Trophoblast cell (in vitro differentiated cells and primary cell): ENCODE results near the gene ARFGAP1.
A peak's percentile ranks its signal among the peaks of the same experiment; 100 is the strongest.

Experiments used
- DNase-seq, 2 donors: peaks; one replicate each; pipeline ENCODE4 v3.0.0-alpha.2; 2016
- H2AFZ ChIP-seq: 2 replicates; pipeline ENCODE4 v1.6.1; 2013; ENCODE audit warnings: low read length, moderate library complexity, mild to moderate bottlenecking; ENCODE audit not compliant: insufficient read depth, poor library complexity
- H2AK5ac ChIP-seq: 2 replicates; pipeline ENCODE4 v1.6.1; 2013; ENCODE audit warnings: mild to moderate bottlenecking, low read length
- H2BK120ac ChIP-seq: 2 replicates; pipeline ENCODE4 v1.6.1; 2013; ENCODE audit warnings: low read length, mild to moderate bottlenecking, moderate library complexity; ENCODE audit not compliant: insufficient read depth, poor library complexity
- H2BK12ac ChIP-seq: 2 replicates; pipeline ENCODE4 v1.6.1; 2013; ENCODE audit warnings: mild to moderate bottlenecking, low read length, moderate library complexity
- H2BK5ac ChIP-seq: 2 replicates; pipeline ENCODE4 v1.6.1; 2013; ENCODE audit warnings: low read length, low read depth, moderate library complexity, mild to moderate bottlenecking; ENCODE audit not compliant: poor library complexity
- H3K14ac ChIP-seq: 2 replicates; pipeline ENCODE4 v1.6.1; 2013; ENCODE audit warnings: mild to moderate bottlenecking, low read length
- H3K18ac ChIP-seq: 2 replicates; pipeline ENCODE4 v1.6.1; 2013; ENCODE audit warnings: mild to moderate bottlenecking, low read length
- H3K23ac ChIP-seq: 2 replicates; pipeline ENCODE4 v1.6.1; 2013; ENCODE audit warnings: low read length
- H3K27ac ChIP-seq: 2 replicates; pipeline ENCODE4 v1.5.1; 2013; ENCODE audit warnings: low read depth, mild to moderate bottlenecking, inconsistent platforms, low read length, moderate library complexity
- H3K27me3 ChIP-seq: 2 replicates; pipeline ENCODE4 v1.6.1; 2013; ENCODE audit warnings: inconsistent platforms, mild to moderate bottlenecking, low read length, moderate library complexity; ENCODE audit not compliant: insufficient read depth
- H3K36me3 ChIP-seq, 2 experiments: 1 replicate in 1 of 2; 2 replicates in 1 of 2; pipeline ENCODE4 v1.6.1; 2013; ENCODE audit warnings: low read length in 2 of 2, mild to moderate bottlenecking in 2 of 2, moderate library complexity in 1 of 2; ENCODE audit not compliant: insufficient read depth in 2 of 2, control insufficient read depth in 1 of 2
- H3K4ac ChIP-seq: 2 replicates; pipeline ENCODE4 v1.6.1; 2013; ENCODE audit warnings: low read depth, mild to moderate bottlenecking, low read length, moderate library complexity
- H3K4me1 ChIP-seq, 2 experiments: 1 replicate in 1 of 2; 2 replicates in 1 of 2; pipeline ENCODE4 v1.6.1; 2013; ENCODE audit warnings: low read length in 2 of 2, mild to moderate bottlenecking in 2 of 2, moderate library complexity in 1 of 2; ENCODE audit not compliant: insufficient read depth in 2 of 2, control insufficient read depth in 1 of 2
- H3K4me2 ChIP-seq: 2 replicates; pipeline ENCODE4 v1.6.1; 2013; ENCODE audit warnings: inconsistent platforms, mild to moderate bottlenecking, low read length, moderate library complexity
- H3K4me3 ChIP-seq: 2 replicates; pipeline ENCODE4 v1.5.1; 2013; ENCODE audit warnings: mild to moderate bottlenecking, low read depth, low read length, inconsistent platforms
- H3K79me1 ChIP-seq: one replicate; pipeline ENCODE4 v1.6.1; 2013; ENCODE audit warnings: low read length
- H3K79me2 ChIP-seq: 2 replicates; pipeline ENCODE4 v1.6.1; 2013; ENCODE audit warnings: low read length, mild to moderate bottlenecking; ENCODE audit not compliant: control insufficient read depth, insufficient read depth, poor library complexity
- H3K9ac ChIP-seq: 2 replicates; pipeline ENCODE4 v1.6.1; 2013; ENCODE audit warnings: mild to moderate bottlenecking, low read length
- H3K9me3 ChIP-seq: 2 replicates; pipeline ENCODE4 v1.6.1; 2013; ENCODE audit warnings: low read depth, mild to moderate bottlenecking, control low read depth, inconsistent platforms, low read length; ENCODE audit not compliant: insufficient read depth
- H4K12ac ChIP-seq: 2 replicates; pipeline ENCODE4 v1.6.1; 2013; ENCODE audit warnings: low read depth, mild to moderate bottlenecking, low read length, moderate library complexity
- H4K8ac ChIP-seq: 2 replicates; pipeline ENCODE4 v1.6.1; 2013; ENCODE audit warnings: low read depth, mild to moderate bottlenecking, low read length, moderate library complexity
- H4K91ac ChIP-seq: one replicate; pipeline ENCODE4 v1.6.1; 2013; ENCODE audit warnings: low read depth, mild to moderate bottlenecking, low read length, moderate library complexity
- WGBS: extraction: QIAGEN DNeasy Blood & Tissue Kit; methylation state at CpG from one replicate; pipeline ENCODE4 v1.1.7; 2013; ENCODE audit warnings: missing lambda C conversion rate; ENCODE audit not compliant: insufficient read length, insufficient coverage; ENCODE audit errors: extremely low coverage; 5-methylcytosine and 5-hydroxymethylcytosine counted together

Gene ARFGAP1

GRCh38 chr20:63265891-63266515, 6.6 kb upstream of the ARFGAP1 start:
- H3K18ac ChIP-seq, result no peak overlapping the region
- H3K4me3 ChIP-seq, result no peak overlapping the region
- H3K4me2 ChIP-seq, result no peak overlapping the region
- H4K91ac ChIP-seq, result no peak overlapping the region
- H2BK5ac ChIP-seq, result no peak overlapping the region
- no peak overlapping the region for H3K4ac ChIP-seq
- no peaks in the 10 kb centered on the region for H3K79me1 ChIP-seq
- no peak overlapping the region for H2AFZ ChIP-seq
- no peak overlapping the region for H3K14ac ChIP-seq
- WGBS, result no CpG with 5 or more reads among the region's 12 CpGs
- peaks cover 3 to 5% of the 10 kb centered on the region in 2 experiments for H3K36me3 ChIP-seq
- H3K79me2 ChIP-seq, result no peaks in the 10 kb centered on the region
- no peak overlapping the region for H2AK5ac ChIP-seq
- H4K12ac ChIP-seq, result no peak overlapping the region
- H3K9ac ChIP-seq, result no peak overlapping the region
- H4K8ac ChIP-seq, result no peak overlapping the region
- H2BK12ac ChIP-seq, result no peak overlapping the region
- H3K27me3 ChIP-seq, result no peaks in the 10 kb centered on the region
- DNase-seq, result peak; percentile 62 to 84
- H3K9me3 ChIP-seq, result peaks cover 1% of the 10 kb centered on the region
- no peak overlapping the region for H3K27ac ChIP-seq
- no peak overlapping the region for H2BK120ac ChIP-seq
- no peak overlapping the region for H3K23ac ChIP-seq
- H3K4me1 ChIP-seq, result peaks cover 11 to 12% of the 10 kb centered on the region in 2 experiments

GRCh38 chr20:63267691-63268090, 4.9 kb upstream of the ARFGAP1 start:
- WGBS, result no CpG with 5 or more reads among the region's 9 CpGs
- no peak overlapping the region for H2BK120ac ChIP-seq

GRCh38 chr20:63268256-63268655, 4.4 kb upstream of the ARFGAP1 start:
- Histone ChIP-seq H3K4me2 (no peak overlapping the region), H3K27ac (no peak overlapping the region), H2BK5ac (no peak overlapping the region), H3K14ac (no peak overlapping the region), H3K4me1 (peaks cover 11 to 12% of the 10 kb centered on the region in 2 experiments), H3K4ac (no peak overlapping the region), H3K36me3 (peaks cover 4 to 5% of the 10 kb centered on the region in 2 experiments), H4K91ac (no peak overlapping the region), H3K27me3 (no peaks in the 10 kb centered on the region), H3K18ac (no peak overlapping the region), H4K8ac (no peak overlapping the region), H3K79me2 (peaks cover 10% of the 10 kb centered on the region), H2BK120ac (no peak overlapping the region), H3K4me3 (no peak overlapping the region), H3K9ac (no peak overlapping the region), H3K23ac (no peak overlapping the region), H4K12ac (no peak overlapping the region), H2BK12ac (no peak overlapping the region), H3K9me3 (peaks cover 1% of the 10 kb centered on the region), H2AK5ac (no peak overlapping the region), H3K79me1 (peaks cover 8% of the 10 kb centered on the region), H2AFZ (no peak overlapping the region)
- DNase-seq, result no peak
- no CpG with 5 or more reads among the region's 7 CpGs for WGBS

More at GRCh38 chr20:63267691-63268090, 4.9 kb upstream of the ARFGAP1 start:
- H2AFZ ChIP-seq, result no peak overlapping the region
- no peak overlapping the region for H3K4ac ChIP-seq
- H3K79me1 ChIP-seq, result peaks cover 3% of the 10 kb centered on the region
- H3K4me2 ChIP-seq, result no peak overlapping the region
- DNase-seq, result peak; percentile 73 to 84
- peak overlapping the region; percentile 35 for H3K14ac ChIP-seq
- no peak overlapping the region for H4K12ac ChIP-seq
- no peak overlapping the region for H3K23ac ChIP-seq
- peaks cover 4 to 5% of the 10 kb centered on the region in 2 experiments for H3K36me3 ChIP-seq
- peaks cover 1% of the 10 kb centered on the region for H3K9me3 ChIP-seq
- no peak overlapping the region for H2BK12ac ChIP-seq
- H3K9ac ChIP-seq, result no peak overlapping the region
- peaks cover 11 to 12% of the 10 kb centered on the region in 2 experiments for H3K4me1 ChIP-seq
- H4K8ac ChIP-seq, result no peak overlapping the region
- H4K91ac ChIP-seq, result no peak overlapping the region
- H2AK5ac ChIP-seq, result no peak overlapping the region
- H3K18ac ChIP-seq, result no peak overlapping the region
- H3K4me3 ChIP-seq, result no peak overlapping the region
- H2BK5ac ChIP-seq, result no peak overlapping the region
- no peaks in the 10 kb centered on the region for H3K27me3 ChIP-seq
- no peak overlapping the region for H3K27ac ChIP-seq
- H3K79me2 ChIP-seq, result peaks cover 4% of the 10 kb centered on the region

GRCh38 chr20:63268671-63269439, 3.8 kb upstream of the ARFGAP1 start:
- no peak overlapping the region for H2AFZ ChIP-seq

More at GRCh38 chr20:63268671-63269439, 3.8 kb upstream of the ARFGAP1 start:
- H3K14ac ChIP-seq, result no peak overlapping the region
- H3K9me3 ChIP-seq, result peaks cover 1% of the 10 kb centered on the region
- no peak overlapping the region for H2AK5ac ChIP-seq
- H3K4me1 ChIP-seq, result peaks cover 15 to 16% of the 10 kb centered on the region in 2 experiments
- H2BK120ac ChIP-seq, result no peak overlapping the region
- H3K4me2 ChIP-seq, result no peak overlapping the region
- peaks cover 5% of the 10 kb centered on the region in 2 experiments for H3K36me3 ChIP-seq
- no peak overlapping the region for H3K9ac ChIP-seq
- no CpG with 5 or more reads among the region's 18 CpGs for WGBS
- H3K27ac ChIP-seq, result no peak overlapping the region
- H4K8ac ChIP-seq, result peak overlapping the region; percentile 10
- no peak overlapping the region for H2BK12ac ChIP-seq
- no peak overlapping the region for H3K23ac ChIP-seq
- H3K27me3 ChIP-seq, result no peaks in the 10 kb centered on the region
- peaks cover 8% of the 10 kb centered on the region for H3K79me1 ChIP-seq
- H3K79me2 ChIP-seq, result peaks cover 13% of the 10 kb centered on the region
- H4K91ac ChIP-seq, result no peak overlapping the region
- peak; percentile 63 to 79 for DNase-seq
- no peak overlapping the region for H3K4ac ChIP-seq
- no peak overlapping the region for H3K18ac ChIP-seq
- no peak overlapping the region for H4K12ac ChIP-seq
- H2BK5ac ChIP-seq, result no peak overlapping the region
- no peak overlapping the region for H3K4me3 ChIP-seq
